SU-DHL-6 (cell line): ENCODE data around the gene OR11G2.
"Not testable (repeated sequence)": the region's sequence is repeated elsewhere in the genome, so short reads cannot be mapped to it uniquely, and the experiment has no call there.

Experiments
- H2AFZ ChIP-seq: fragments of 200-600 bp; sonication (generic); 2 replicates; pipeline ENCODE4 v1.6.1; 2014; ENCODE audit warnings: low read depth, mild to moderate bottlenecking, moderate library complexity, mixed read lengths, antibody characterized with exemption, low read length; ENCODE audit not compliant: severe bottlenecking
- H3F3A ChIP-seq: fragments of 200-600 bp; shearing (Covaris generic); 2 replicates; pipeline ENCODE4 v1.6.0; 2016; ENCODE audit warnings: antibody characterized with exemption, mild to moderate bottlenecking; ENCODE audit not compliant: insufficient read depth
- H3K27ac ChIP-seq: fragments of 200-600 bp; sonication (generic); 2 replicates; pipeline ENCODE4 v1.5.1; 2016; ENCODE audit warnings: low read depth, mild to moderate bottlenecking, low read length, moderate library complexity, mixed read lengths
- H3K27me3 ChIP-seq: fragments of 200-600 bp; sonication (generic), shearing (Covaris generic); 2 replicates; pipeline ENCODE4 v1.6.0; 2014; ENCODE audit warnings: mild to moderate bottlenecking, low read length
- H3K36me3 ChIP-seq: fragments of 200-600 bp; sonication (generic); 2 replicates; pipeline ENCODE4 v1.6.1; 2014; ENCODE audit warnings: mild to moderate bottlenecking, low read length, mixed read lengths
- H3K4me2 ChIP-seq: fragments of 300-600, 200-600 bp; shearing (Covaris generic), sonication (generic); 2 replicates; pipeline ENCODE4 v1.6.0; 2014; ENCODE audit warnings: low read length, low read depth, mild to moderate bottlenecking; ENCODE audit not compliant: poor library complexity, severe bottlenecking
- H3K4me3 ChIP-seq: fragments of 200-600 bp; sonication (generic); 2 replicates; pipeline ENCODE4 v1.5.1; 2014; ENCODE audit warnings: antibody characterized with exemption, low read length, mild to moderate bottlenecking, mixed read lengths; ENCODE audit not compliant: insufficient read depth, poor library complexity, severe bottlenecking
- H3K79me2 ChIP-seq: fragments of 200-600 bp; sonication (generic); 2 replicates; pipeline ENCODE4 v1.6.1; 2014; ENCODE audit warnings: mild to moderate bottlenecking, low read length, moderate library complexity; ENCODE audit not compliant: insufficient read depth
- H3K9ac ChIP-seq: fragments of 200-600 bp; sonication (generic); 2 replicates; pipeline ENCODE4 v1.7.0; 2014; ENCODE audit warnings: mild to moderate bottlenecking, low read length
- H3K9me2 ChIP-seq: fragments of 200-600 bp; sonication (generic); replicated peaks from 2 replicates; pipeline ENCODE4 v1.6.1; 2014; ENCODE audit warnings: low read length; ENCODE audit not compliant: insufficient read depth
- H3K9me3 ChIP-seq: fragments of 200-600 bp; sonication (generic); 2 replicates; pipeline ENCODE4 v1.6.1; 2014; ENCODE audit warnings: low read length, mixed read lengths; ENCODE audit not compliant: insufficient read depth
- H4K20me1 ChIP-seq: fragments of 200-600 bp; sonication (generic); 2 replicates; pipeline ENCODE4 v1.6.1; 2014; ENCODE audit warnings: low read depth, mild to moderate bottlenecking, antibody characterized with exemption, low read length, moderate library complexity, mixed read lengths
- CTCF ChIP-seq: fragments of 200-600 bp; sonication (generic); IDR thresholded peaks from one replicate; pipeline ENCODE4 v1.5.1; 2017; ENCODE audit warnings: antibody characterized with exemption, mild to moderate bottlenecking, low read length, moderate library complexity; ENCODE audit not compliant: insufficient read depth, poor library complexity, severe bottlenecking
- EZH2phosphoT487 ChIP-seq: fragments of 200-600 bp; sonication (generic), shearing (Covaris generic); conservative IDR thresholded peaks from 2 replicates; pipeline ENCODE4 v1.6.1; 2018; ENCODE audit warnings: mild to moderate bottlenecking, antibody characterized with exemption, low read length, moderate library complexity, mixed read lengths

OR11G2 gene

DNA sequence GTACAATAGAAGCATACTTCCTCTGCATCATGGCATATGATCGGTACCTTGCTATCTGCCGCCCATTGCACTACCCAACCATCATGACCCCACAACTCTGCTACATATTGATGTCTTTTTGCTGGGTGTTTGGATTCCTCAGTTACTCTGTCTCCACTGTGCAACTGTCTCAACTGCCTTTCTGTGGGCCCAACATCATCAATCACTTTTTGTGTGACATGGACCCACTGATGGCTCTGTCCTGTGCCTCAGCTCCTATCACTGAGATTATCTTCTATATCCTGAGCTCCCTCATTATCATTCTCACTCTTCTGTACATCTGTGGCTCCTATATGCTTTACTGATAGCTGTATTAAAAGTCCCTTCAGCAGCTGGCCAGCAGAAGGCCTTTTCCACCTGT is 18.9 kb downstream of the OR11G2 start:
- no peaks in the 10 kb centered on the region for H4K20me1 ChIP-seq
- no peak overlapping the region for H3K27ac ChIP-seq
- no peak overlapping the region for H3K4me3 ChIP-seq
- H3F3A ChIP-seq = no peaks in the 10 kb centered on the region
- H3K9ac ChIP-seq = no peak overlapping the region
- TF ChIP-seq CTCF (no peak), EZH2phosphoT487 (no peak)
- H3K27me3 ChIP-seq = no peaks in the 10 kb centered on the region
- no peaks in the 10 kb centered on the region for H3K9me2 ChIP-seq
- no peaks in the 10 kb centered on the region for H3K79me2 ChIP-seq
- no peak overlapping the region for H2AFZ ChIP-seq
- no peak overlapping the region for H3K4me2 ChIP-seq
- no peaks in the 10 kb centered on the region for H3K9me3 ChIP-seq
- H3K36me3 ChIP-seq = no peaks in the 10 kb centered on the region

GRCh38 chr14:20212406-20212805 is 21.7 kb downstream of the OR11G2 start:
- H3K36me3 ChIP-seq, H3K9ac ChIP-seq, H2AFZ ChIP-seq, H3F3A ChIP-seq, H4K20me1 ChIP-seq, H3K4me2 ChIP-seq, H3K79me2 ChIP-seq, H3K4me3 ChIP-seq, H3K27ac ChIP-seq, H3K9me2 ChIP-seq, H3K27me3 ChIP-seq, H3K9me3 ChIP-seq: not testable (repeated sequence)

DNA sequence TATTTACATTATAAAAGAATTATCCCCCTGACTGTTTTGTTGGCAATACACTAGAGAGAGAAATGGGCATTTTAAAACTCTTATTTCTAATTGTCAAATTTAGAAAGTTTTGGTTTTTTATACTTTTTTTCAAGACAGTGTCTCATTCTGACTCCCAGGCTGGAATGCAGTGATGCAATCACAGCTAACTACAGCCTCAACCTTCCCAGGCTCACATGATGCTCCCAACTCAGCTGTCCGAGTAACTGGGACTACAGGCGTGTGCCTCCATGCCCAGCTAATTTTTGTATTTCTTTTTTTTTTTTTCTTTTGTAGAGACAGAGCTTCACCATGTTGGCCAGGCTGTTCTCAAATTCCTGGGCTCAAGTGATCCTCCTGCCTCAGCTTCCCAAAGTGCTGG is 24.5 kb downstream of the OR11G2 start:
- Histone ChIP-seq H4K20me1 (no peaks in the 10 kb centered on the region), H3K79me2 (no peaks in the 10 kb centered on the region), H3F3A (no peaks in the 10 kb centered on the region), H3K27me3 (no peaks in the 10 kb centered on the region), H3K9ac (no peak overlapping the region), H3K9me2 (no peaks in the 10 kb centered on the region), H2AFZ (no peak overlapping the region), H3K36me3 (no peaks in the 10 kb centered on the region), H3K4me3 (no peak overlapping the region), H3K4me2 (no peak overlapping the region), H3K27ac (no peak overlapping the region), H3K9me3 (no peaks in the 10 kb centered on the region)
- TF ChIP-seq CTCF (no peak), EZH2phosphoT487 (no peak)

GRCh38 chr14:20219033-20219432 is 28.3 kb downstream of the OR11G2 start:
- no peaks in the 10 kb centered on the region for H3K36me3 ChIP-seq
- no peaks in the 10 kb centered on the region for H3K9me3 ChIP-seq
- no peak overlapping the region for H3K4me3 ChIP-seq
- no peak overlapping the region for H3K27ac ChIP-seq
- no peak overlapping the region for H2AFZ ChIP-seq
- H4K20me1 ChIP-seq = no peaks in the 10 kb centered on the region
- no peak overlapping the region for H3K9ac ChIP-seq
- no peaks in the 10 kb centered on the region for H3K79me2 ChIP-seq
- no peaks in the 10 kb centered on the region for H3K27me3 ChIP-seq
- no peak for TF ChIP-seq EZH2phosphoT487
- TF ChIP-seq CTCF = no peak
- no peaks in the 10 kb centered on the region for H3F3A ChIP-seq
- H3K4me2 ChIP-seq = no peak overlapping the region
- no peaks in the 10 kb centered on the region for H3K9me2 ChIP-seq
